Activated CD8-positive, alpha-beta memory T cell treated with anti-CD3 and anti-CD28 coated beads, Interleukin-2, amount 50 U/mL, for 4 hours (primary cell): Measurements from ENCODE around the gene NUDT4B.
"Not testable (repeated sequence)": the region's sequence is repeated elsewhere in the genome, so short reads cannot be mapped to it uniquely, and the experiment has no call there.

Experiments used
- DNase-seq: peaks from one replicate; pipeline ENCODE4 v3.0.0-alpha.2; 2020

NUDT4B gene

DNA sequence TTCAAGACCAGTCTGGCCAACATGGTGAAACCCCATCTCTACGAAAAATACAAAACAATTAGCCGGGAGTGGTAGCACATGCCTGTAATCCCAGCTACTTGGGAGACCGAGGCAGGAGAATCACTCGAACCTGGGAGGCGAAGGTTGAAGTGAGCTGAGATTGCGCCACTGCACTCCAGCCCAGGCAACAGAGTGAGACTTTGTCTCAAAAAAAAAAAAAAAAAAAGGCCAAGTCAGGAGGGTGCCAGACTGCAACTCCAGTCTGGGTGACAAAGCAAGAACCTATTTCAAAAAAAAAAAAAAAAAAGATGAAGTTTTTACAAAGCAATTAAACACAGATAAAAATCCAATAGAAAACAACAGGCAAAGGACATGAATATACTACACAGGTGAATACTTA lies 9.9 kb upstream of the NUDT4B start:
- not testable (repeated sequence) for DNase-seq

DNA sequence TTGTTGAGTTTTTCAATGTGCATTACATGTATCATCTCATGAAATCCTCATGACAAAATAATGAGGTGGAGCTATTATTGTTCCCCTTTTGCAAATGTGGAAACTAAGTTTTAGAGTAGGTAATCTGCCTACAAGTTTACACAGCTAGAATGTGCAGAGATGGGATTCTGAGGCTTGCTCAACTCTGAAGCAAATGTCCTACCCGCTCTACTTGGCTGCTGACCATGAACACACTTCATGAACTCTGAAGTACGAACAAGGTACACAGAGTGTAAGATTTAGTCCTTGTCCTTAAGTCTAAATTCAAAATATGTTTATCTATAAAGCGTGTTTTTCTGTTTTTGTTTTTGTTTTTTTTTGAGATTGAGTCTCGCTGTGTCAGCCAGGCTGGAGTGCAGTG lies 5.4 kb upstream of the NUDT4B start:
- not testable (repeated sequence) for DNase-seq

DNA sequence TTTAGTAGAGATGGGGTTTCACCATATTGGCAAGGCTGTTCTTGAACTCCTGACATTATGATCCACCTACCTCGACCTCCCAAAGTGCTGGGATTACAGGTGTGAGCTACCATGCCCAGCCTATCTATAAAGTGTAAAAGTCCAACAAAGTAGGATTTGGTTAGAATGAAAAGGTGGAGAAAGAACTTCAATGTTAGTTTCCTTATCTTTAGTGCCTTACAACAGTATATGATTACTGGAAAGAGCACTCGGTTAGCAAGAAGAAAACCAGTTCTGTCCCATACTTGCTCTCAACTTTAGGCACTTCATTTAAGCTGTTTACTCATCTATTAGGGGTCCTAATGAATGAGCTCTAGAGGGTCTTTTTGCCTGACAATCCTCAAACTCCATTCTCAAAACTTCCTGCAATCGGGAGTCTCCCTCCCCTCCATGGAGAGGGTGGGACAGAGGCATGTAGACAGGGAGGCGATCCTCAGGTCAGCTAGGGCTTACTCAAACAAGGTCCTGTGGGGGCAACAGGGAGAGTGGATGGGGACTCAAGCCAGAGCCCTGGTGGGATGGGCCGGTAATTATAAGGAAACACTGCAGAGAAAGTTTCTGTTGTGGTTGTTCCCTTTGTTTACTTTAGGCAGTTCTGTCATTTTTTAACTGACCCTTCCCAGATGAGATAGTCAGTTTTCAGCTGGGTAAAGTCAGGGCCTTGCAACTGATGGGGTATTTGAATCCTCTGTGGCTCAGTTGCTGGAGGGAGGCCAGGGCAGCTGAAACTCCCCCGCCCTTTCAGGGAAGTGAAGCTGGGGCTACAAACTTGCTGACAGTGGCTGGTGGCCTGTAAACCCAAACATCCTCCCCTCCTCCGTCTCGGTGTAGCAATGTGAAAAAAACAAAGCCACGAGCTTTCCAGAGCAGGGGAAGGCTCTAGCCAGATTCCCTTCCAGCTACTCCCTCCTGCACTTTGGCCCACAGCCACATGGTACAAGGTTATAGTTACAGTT lies 4.6 kb upstream of the NUDT4B start:
- not testable (repeated sequence) for DNase-seq

DNA sequence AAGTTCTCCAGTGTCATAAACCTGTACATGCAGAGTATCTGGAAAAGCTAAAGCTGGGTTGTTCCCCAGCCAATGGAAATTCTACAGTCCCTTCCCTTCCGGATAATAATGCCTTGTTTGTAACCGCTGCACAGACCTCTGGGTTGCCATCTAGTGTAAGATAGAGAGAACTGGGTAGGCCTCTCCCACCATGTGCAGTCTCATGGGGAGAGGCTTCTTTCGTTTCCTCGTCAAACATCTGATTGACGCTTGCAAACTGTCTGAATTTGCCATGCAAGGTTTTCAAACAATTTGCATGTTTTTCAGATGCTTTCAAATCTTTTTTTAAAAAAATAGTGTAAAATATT lies 734 bp downstream of the NUDT4B start:
- not testable (repeated sequence) for DNase-seq

DNA sequence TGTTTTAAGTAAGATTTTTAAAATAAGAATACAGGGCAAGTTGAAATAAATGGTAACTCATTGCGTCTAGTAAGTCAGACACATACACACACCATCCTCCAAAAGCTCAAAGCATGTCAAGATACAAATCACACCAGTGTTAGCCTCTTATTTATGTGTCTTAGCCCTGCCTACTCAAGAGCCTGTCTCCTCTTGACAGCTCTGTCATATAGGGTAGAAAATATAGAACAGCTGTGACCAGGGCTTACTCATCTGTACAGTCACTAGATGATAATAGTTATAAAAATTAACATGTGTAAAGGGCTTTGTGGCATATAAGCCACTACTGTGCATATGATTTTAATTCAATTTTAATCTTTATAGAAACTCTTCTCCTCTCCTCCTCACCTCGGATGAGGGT lies 7.7 kb downstream of the NUDT4B start:
- not testable (repeated sequence) for DNase-seq

DNA sequence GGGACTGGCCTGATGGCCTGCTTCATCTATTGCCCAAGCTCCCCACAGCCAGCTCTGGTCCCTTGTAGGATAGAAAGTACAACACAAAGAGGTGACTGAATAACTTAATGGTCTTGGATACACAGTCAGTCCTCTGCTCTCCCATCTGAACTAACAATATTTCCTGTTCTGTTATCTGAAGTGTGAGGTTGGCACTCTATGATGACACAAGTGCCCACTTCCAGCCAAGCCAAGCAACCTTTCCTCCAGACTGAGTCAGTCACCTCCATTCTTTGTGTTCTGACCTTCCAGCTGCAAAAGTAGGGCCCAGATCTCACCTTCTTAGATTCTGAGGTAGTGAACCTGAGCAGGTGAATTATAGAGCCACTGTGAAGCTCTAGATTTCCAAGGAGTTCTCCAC lies 8.9 kb downstream of the NUDT4B start:
- DNase-seq = not testable (repeated sequence)

DNA sequence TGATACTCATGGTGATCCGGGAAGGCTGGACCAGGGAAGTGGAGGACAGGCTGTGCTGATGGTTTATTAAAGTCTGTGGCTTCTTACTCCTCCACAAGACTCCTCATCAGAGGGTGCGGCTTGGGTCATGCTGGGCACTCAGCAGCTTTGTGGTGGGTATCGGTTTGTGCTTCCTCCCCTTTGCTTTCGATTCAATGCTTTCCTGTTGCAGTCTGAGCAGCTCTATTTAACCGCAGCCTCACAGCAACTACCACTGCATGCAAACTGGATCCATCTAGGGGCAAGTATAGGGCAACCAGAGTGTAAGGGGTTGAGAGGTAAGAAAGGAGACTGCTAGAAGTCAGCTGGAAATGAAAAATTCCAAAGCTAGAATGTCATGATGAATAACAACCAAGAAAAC lies 9.8 kb downstream of the NUDT4B start:
- not testable (repeated sequence) for DNase-seq

DNA sequence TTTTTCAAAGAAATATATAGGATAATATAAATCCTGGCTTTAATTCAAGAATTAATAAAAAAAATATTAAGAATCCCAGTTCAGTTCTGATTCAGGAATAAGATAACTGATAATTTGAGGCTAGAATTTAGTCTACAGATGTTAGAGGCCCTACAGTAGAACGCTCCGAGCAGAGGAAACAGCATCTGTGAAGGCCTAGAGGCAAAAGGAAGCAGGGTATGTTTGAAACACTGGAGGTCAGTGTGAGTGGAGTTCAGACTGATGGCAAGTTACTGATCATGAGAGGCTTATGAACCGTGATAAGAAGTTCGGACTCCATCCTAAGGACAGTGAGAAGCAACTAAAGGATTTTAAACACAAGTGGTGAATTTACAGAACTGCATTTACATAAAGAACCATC lies 10.4 kb downstream of the NUDT4B start:
- DNase-seq = not testable (repeated sequence)

DNA sequence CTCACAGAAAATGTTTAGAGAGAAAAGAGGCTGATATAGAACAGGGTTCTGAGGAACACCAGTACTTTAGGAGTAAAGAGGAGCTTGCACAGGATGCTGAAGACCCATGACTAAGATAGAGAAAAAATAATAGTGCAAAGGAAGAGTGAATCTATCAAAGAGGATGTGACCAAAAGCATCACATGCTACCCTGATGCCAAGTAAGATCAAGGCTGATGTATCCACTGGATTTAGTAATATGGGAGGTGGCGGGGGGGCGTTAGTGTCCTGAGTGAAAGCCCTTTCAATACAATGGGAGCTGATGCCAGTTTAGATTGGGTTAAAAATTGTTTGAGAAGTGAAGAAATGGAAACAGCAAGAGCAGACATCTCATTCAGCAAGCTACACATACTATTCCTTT lies 11.2 kb downstream of the NUDT4B start:
- DNase-seq = peak; percentile 14

DNA sequence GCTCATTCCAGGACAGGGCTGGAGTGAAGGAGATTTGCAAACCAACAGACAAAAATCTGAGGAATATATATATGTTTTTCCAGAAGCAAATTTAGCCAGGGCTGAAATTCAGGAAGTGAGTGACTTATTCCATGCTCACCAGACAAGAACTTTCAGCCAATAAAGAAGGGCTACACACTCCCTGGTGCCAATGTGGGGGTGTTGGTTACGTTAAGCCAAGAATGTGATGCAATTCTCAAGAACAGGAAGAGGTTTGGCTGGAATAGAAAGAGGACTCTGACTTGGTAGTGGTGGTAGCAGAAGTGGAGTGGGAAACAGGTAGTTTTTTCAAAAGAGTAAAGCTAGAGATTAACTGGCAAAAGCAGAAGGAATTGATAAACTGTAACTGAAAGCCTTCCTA lies 11.6 kb downstream of the NUDT4B start:
- DNase-seq = not testable (repeated sequence)

DNA sequence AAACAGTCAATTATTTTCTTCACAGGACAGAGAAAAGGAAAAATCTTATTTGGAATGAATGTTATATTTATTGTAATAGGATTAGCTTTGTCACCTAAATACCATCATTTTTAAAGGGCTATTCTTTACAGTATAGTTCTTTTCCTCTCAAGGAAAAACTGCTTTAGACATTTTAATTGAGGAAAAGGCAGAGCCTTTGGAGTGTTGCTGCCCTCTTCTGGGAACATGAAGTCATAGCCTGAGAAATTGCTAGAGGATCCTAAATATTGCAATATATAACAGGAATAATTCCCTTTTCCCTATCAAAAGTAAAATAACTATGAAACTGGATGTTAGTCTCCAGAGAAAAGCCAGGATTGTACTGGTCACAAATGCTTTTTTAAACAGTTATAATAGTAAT lies 12.8 kb downstream of the NUDT4B start:
- DNase-seq = not testable (repeated sequence)

DNA sequence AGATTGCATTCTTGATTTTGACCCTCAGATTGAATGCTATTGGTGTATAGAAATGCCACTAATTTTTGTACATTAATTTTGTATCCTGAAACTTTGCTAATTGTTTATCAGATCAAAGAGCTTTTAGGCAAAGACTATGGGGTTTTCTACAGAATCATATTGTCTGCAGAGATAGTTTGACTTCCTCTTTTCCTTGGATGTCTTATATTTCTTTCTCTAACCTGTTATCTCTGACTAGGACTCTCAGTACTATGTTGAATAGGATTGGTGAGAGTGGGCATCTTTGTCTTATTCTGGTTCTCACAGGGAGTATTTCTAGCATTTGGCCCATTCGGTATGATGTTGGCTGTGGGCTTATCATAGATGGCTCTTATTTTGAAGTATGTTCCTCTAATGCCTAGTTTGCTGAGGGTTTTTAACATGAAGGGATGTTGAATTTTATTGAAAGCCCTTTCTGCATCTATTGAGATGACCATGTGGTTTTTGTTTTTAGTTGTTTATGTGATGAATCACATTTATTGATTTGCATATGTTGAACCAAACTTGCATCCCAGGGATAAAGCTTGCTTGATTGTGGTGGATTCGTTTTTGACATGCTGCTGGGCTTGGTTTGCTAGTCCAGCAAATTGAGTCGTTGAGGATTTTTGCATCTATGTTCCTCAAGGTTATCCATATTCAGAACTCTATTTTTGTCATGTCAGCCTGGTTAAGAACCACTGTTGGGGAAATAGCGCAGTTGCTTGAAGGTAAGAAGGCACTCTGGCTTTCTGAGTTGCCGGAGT lies 16.9 kb downstream of the NUDT4B start:
- not testable (repeated sequence) for DNase-seq

DNA sequence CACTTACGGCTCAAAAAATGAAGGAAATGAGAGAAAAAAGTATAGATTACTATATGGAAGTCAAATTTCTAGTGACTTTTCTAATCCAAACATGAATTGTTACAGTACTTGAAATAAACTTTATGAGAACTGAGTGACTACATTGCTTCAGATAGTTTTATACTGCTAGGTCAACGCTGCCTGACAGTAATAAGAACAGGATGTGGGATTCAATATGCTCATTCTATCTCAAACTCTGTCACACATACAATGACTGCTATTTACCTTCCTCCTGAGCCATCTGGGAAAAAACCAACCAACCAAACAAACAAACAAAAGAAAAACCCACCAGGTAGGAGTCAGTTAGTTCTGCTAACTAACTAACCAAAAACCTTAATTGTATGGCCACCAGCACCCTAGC lies 20.0 kb downstream of the NUDT4B start:
- DNase-seq = not testable (repeated sequence)

DNA sequence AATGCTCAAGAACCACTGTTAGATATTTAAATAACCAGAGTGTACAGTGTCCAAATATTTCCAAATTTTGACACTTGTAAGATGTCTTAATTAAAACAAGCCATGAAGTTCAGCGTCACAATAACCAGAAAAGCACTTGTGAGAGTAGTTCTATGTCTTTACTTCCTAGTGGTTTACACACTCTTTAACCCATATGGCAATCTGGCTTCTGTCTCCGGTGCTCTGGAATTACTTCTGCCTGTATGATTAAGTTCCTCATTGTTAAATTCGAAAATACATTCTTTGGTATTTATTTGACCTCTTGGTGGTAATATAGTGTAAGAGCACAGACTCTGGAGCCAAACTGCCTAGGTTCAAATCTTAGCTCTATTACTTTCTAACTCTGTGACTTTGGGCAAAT lies 20.9 kb downstream of the NUDT4B start:
- not testable (repeated sequence) for DNase-seq

DNA sequence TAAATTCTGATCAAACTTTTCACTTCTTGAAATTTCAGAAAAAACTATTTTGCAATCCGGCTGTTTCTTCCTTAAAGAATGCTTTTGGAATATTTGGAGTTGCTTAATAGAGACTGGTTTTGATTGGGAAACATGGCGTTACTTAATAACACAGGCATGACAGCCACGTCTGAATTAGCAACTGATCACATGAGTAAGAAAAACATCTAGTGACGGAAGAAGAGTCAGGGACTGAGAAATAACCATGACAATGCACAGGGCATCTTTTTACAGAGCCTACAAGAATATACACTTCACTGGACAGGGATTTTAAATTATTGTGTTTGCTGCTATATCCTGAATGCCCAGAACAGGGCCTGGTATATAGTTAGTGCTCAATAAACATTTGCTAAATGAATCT lies 25.1 kb downstream of the NUDT4B start:
- DNase-seq = not testable (repeated sequence)

DNA sequence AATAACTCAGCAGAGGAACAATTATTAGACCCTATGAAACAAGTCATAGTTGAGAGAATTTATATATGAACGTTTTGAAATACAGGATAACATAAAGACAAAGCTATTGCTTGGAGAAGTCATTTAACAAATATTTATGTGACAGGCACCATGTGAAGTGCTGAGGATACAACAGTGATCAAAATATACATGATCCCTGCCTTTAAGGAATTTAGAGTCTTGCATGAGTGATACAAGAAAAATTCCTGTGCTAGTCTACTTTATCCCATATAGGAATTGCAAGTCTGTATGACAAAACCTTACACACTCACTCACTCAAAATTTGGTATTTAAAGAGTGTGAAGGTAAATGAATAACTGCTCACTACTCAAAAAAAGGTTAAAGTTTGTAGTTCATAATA lies 25.5 kb downstream of the NUDT4B start:
- not testable (repeated sequence) for DNase-seq

DNA sequence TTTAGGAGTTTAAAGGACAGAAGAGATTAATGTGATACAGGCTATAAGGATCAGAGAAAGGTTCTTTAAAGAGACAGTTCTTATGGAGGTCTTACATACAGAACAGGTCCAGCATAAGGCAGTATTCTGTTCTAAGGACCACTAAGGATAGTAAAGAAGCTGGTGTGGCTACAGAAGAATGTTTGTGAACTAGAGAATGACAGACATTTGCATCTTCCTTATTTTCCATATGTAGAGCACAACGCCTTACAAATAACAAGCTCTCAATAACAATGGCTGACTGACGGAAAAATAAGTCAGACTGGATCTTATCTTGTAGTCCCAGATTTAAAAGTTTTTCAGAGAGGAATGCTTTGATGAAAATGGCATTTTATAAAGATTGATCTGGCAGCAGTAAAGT lies 26.7 kb downstream of the NUDT4B start:
- DNase-seq = not testable (repeated sequence)

DNA sequence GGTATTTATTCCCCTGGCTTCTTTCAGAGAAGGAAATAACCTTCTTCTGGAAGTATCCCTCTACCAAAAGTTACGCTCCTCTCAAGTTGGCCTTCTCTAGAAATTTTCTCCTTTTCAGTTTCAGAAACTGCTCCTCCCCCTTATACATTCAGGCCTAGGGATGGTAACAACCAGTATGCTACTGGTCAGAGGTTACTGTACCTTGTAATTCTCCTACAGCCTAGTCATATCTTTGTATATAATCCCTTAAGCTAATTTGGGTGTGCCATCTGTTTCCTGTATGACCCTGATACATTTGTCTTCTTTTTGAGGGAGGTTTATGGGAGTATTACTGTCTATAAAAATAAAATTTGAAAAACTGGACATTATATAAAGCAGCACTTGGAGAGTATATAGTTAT lies 29.1 kb downstream of the NUDT4B start:
- not testable (repeated sequence) for DNase-seq

DNA sequence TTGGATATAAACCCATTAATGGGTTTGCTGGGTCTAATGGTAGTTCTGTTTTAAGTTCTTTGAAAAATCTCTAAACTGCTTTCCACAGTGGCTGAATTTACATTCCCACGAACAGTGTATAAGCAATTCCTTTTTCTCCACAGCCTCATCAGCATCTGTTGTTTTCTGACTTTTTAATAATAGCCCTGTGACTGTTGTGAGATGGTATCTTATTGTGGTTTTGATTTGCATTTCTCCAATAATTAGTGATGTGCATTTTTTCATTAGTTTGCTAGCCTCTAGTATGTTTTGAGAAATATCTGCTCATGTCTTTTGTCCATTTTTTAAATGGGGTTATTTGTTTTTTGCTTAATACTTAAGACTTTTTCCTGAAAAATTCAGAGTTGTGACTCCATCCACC lies 31.8 kb downstream of the NUDT4B start:
- not testable (repeated sequence) for DNase-seq

DNA sequence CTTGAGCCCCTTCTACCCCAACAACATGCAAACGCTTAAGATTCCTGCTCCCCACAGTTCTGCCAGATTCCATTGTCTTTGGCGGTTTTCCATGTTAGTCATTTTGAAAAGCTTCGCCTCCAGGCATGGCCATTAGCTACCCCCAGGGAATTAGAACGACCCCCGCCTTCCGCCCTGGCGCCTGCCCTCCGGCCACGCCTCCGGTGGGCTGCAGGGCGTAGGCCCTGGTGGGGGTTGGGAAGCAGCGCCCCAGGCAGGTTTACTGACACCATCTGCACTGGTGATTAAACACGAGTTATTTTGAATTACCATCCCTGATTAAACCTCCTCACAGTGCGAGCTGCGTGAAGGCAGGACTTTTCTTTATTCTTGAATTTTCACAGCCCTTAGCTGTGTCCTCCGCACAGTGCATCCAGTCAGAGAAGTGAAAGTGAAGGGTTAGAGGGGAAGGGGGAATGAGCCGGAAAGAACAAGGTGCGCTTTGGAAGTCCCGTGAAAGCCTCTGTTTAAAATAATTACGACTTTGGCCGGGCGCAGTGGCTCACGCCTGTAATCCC lies 43.0 kb downstream of the NUDT4B start:
- DNase-seq = not testable (repeated sequence)

DNA sequence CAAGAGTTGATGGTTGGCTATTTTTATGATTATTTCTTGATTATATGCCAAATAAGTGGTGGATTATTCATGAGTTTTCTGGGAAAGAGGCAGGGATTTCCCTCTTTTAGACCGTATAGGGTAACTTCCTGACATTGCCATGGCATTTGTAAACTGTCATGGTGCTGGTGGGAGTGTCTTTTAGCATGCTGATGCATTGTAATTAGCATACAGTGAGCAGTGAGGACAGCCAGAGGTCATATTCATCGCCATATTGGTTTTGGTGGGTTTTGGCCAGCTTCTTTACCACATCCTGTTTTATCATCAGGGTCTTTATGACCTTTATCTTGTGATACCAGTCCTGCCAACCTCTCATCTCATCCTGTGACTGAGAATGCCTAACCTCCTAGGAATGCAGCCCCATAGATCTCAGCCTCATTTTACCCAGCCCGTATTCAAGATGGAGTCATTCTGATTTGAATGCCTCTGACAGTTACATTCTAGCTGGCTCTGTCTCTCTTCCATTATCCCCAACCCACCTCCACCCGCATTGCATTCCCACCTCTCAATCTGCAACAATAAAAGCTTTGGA lies 45.3 kb downstream of the NUDT4B start:
- DNase-seq = not testable (repeated sequence)
